Fibroblast of the aortic adventitia (primary cell): ENCODE data around the gene PMP22. TPM values are rescaled to one million over a fixed set of nuclear protein-coding genes. Genes with fewer than 3 reads are reported as not detected.

ENCODE experiments used
- DNase-seq: peaks from one replicate; pipeline ENCODE4 v3.0.0-alpha.2; 2010; ENCODE audit warnings: low read depth
- H3K4me3 ChIP-seq: 2 replicates; pipeline ENCODE4 v1.5.1; 2011; ENCODE audit warnings: low read depth, mild to moderate bottlenecking, control low read depth, low read length, moderate library complexity
- CTCF ChIP-seq: IDR thresholded peaks from 2 replicates; pipeline ENCODE4 v1.5.1; 2011; ENCODE audit warnings: mild to moderate bottlenecking, low read length, control low read depth, inconsistent platforms; ENCODE audit not compliant: insufficient read depth
- total RNA-seq: library from RNA; depleted of rRNA; stranded (reverse); fragments of >200 nt; gene quantifications from 2 replicates; pipeline ENCODE4 v1.2.3, GENCODE V29; 2012; ENCODE audit warnings: low replicate concordance

The PMP22 gene
- total RNA-seq, 1 donor: 111 TPM

- TF ChIP-seq CTCF: peak; percentile 56
- H3K4me3 ChIP-seq: peak overlapping the region; percentile 96
- peak; percentile 95 for DNase-seq
Measured at GRCh38 chr17:15260376-15261257, 4.5 kb downstream of the PMP22 start.

GRCh38 chr17:15257796-15258512, 7.2 kb downstream of the PMP22 start:
- no peak for TF ChIP-seq CTCF
- no peak for DNase-seq
- peak overlapping the region; percentile 2 for H3K4me3 ChIP-seq

GRCh38 chr17:15257258-15257788, 7.8 kb downstream of the PMP22 start:
- peak; percentile 88 for DNase-seq
- H3K4me3 ChIP-seq: peak overlapping the region; percentile 2
- peak; percentile 89 for TF ChIP-seq CTCF

GRCh38 chr17:15256689-15257088, 8.4 kb downstream of the PMP22 start:
- no peak overlapping the region for H3K4me3 ChIP-seq
- DNase-seq: no peak
- no peak for TF ChIP-seq CTCF

- peak; percentile 53 for DNase-seq
- no peak for TF ChIP-seq CTCF
- H3K4me3 ChIP-seq: no peak overlapping the region
Measured at GRCh38 chr17:15255713-15256454, 9.2 kb downstream of the PMP22 start.

GRCh38 chr17:15250135-15250860, 14.8 kb downstream of the PMP22 start:
- TF ChIP-seq CTCF: no peak
- no peak for DNase-seq
- H3K4me3 ChIP-seq: no peak overlapping the region
